ENCODE measurements around the gene AMIGO3.

DNA sequence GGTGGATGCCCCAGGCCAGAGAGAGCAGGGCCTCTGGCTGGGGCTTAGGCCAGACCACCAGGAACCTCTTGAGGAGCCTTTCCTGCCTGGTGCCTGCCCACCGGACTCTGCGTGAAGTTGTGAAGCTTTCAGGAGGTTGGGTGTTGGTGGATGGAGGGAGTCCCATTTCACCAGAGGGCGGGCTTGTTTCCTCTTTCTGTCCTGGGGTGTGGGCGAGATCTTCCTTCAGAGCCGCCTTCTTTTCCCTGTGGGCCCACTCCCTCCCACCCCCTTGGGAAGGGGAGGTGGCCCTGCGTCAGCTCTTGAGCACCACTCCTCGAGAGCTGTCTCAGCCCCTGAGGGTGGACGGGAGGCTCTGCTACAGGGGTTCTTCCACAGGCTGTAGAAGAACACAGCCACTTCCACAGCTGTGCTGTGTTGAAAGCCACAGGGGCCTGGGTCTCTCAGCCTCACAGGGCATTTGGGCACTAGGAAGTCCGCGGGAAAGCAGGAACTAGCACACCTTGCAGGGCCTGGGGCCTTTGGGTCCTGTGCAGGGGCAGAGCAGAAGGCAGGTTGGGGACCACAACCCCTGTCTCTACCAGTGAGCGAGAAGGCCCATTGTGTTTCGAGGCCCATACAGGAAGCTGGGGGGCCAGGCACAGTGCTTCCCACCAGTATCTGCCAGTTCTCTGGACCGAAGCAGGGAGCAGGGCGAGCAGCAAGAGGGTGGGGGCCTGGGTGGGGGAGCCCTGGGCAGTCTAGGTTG is 2.1 kb downstream of the AMIGO3 start:
- TF ChIP-seq EZH2phosphoT487 (conservative IDR thresholded peaks at IDR 0.05; ENCODE audit: low read length) = no peak
- TF ChIP-seq, protein P1, sequence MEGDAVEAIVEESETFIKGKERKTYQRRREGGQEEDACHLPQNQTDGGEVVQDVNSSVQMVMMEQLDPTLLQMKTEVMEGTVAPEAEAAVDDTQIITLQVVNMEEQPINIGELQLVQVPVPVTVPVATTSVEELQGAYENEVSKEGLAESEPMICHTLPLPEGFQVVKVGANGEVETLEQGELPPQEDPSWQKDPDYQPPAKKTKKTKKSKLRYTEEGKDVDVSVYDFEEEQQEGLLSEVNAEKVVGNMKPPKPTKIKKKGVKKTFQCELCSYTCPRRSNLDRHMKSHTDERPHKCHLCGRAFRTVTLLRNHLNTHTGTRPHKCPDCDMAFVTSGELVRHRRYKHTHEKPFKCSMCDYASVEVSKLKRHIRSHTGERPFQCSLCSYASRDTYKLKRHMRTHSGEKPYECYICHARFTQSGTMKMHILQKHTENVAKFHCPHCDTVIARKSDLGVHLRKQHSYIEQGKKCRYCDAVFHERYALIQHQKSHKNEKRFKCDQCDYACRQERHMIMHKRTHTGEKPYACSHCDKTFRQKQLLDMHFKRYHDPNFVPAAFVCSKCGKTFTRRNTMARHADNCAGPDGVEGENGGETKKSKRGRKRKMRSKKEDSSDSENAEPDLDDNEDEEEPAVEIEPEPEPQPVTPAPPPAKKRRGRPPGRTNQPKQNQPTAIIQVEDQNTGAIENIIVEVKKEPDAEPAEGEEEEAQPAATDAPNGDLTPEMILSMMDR (IDR thresholded peaks at IDR 0.05; ENCODE audit: insufficient read depth, low read length, poor library complexity, severe bottlenecking) = no peak

Measured in SU-DHL-6 (cell line).